Transverse colon (tissue), 4 donors: Measurements from ENCODE around the gene PHETA2. TPM values are rescaled to one million over a fixed set of nuclear protein-coding genes. Genes with fewer than 3 reads are reported as not detected.

Experiments used
- DNase-seq: peaks from one replicate; pipeline ENCODE4 v3.0.0-alpha.2; 2019
- H3K27ac ChIP-seq, 4 donors: fragments of 200-600 bp; sonication (generic); 2 replicates each; pipeline ENCODE4 v1.5.1; 2016 to 2018; ENCODE audit warnings: inconsistent platforms in 4 of 4
- H3K27me3 ChIP-seq: fragments of 200-600 bp; sonication (generic); 2 replicates; pipeline ENCODE4 v1.5.1; 2017; ENCODE audit warnings: inconsistent platforms
- H3K36me3 ChIP-seq, 4 donors: fragments of 200-600 bp; sonication (generic); 2 replicates each; pipeline ENCODE4 v1.5.1; 2017 to 2019; ENCODE audit warnings: inconsistent platforms in 4 of 4
- H3K4me1 ChIP-seq, 4 donors: fragments of 200-600 bp; sonication (generic); 2 replicates each; pipeline ENCODE4 v1.5.1; 2017 to 2020; ENCODE audit warnings: inconsistent platforms in 4 of 4
- H3K4me3 ChIP-seq, 4 donors: fragments of 200-600 bp; sonication (generic); 1 replicate in 1 of 4; 2 replicates in 3 of 4; pipeline versions ENCODE4 v1.5.1 to v1.6.1; 2017 to 2019; ENCODE audit warnings: inconsistent platforms in 4 of 4
- H3K9me3 ChIP-seq, 2 donors: fragments of 200-600 bp; sonication (generic); 2 replicates each; pipeline ENCODE4 v1.5.1; 2017 to 2019; ENCODE audit warnings: inconsistent platforms in 2 of 2
- CTCF ChIP-seq, 5 experiments: fragments of 200-600 bp in 3 of 5; fragments of 450-650 bp in 2 of 5; sonication (generic) in 3 of 5; IDR thresholded peaks; 1 replicate in 2 of 5; 2 replicates in 3 of 5; pipeline ENCODE4 v1.5.1; 2016 to 2017; ENCODE audit warnings: antibody characterized with exemption in 5 of 5, inconsistent platforms in 3 of 5, mild to moderate bottlenecking in 2 of 5, moderate library complexity in 1 of 5
- EP300 ChIP-seq: sonication (generic); formaldehyde crosslinking; IDR thresholded peaks from one replicate; pipeline ENCODE4 v1.6.1; 2017; ENCODE audit warnings: antibody characterized with exemption, low read depth
- POLR2A ChIP-seq: fragments of 450-650 bp; IDR thresholded peaks from one replicate; pipeline ENCODE4 v1.6.1; 2016; ENCODE audit warnings: antibody characterized with exemption, mild to moderate bottlenecking, moderate library complexity
- POLR2AphosphoS5 ChIP-seq, 3 donors: sonication (generic); formaldehyde crosslinking; IDR thresholded peaks; one replicate each; pipeline ENCODE4 v1.6.1; 2016; ENCODE audit warnings: antibody characterized with exemption in 3 of 3
- WGBS, 2 donors: methylation state at CpG; one replicate each; pipeline ENCODE4 v1.1.5; 2018; ENCODE audit warnings: low coverage in 1 of 2; 5-methylcytosine and 5-hydroxymethylcytosine counted together
- in situ Hi-C, 4 donors: fragments of 200-750 bp; cut with MboI; loops; one replicate each; pipeline versions ENCODE4 v1.15.0 to v1.15.1; 2017; ENCODE audit warnings: low sequenced_read_pairs in 3 of 4, low pct_ligation_motif_present in 1 of 4, low pct_unique_long_range_greater_than_20kb in 1 of 4
- intact Hi-C: fragments of 100-400 bp; cut with DNase I; formaldehyde crosslinking; loops from one replicate; pipeline ENCODE4 v1.15.1; 2023; ENCODE audit warnings: low total_unique reads
- total RNA-seq, 4 donors: library from RNA; depleted of rRNA; stranded (reverse); fragments of >200 nt; gene quantifications; one replicate each; pipeline ENCODE4 v1.1.0, GENCODE V29; 2016

Gene PHETA2
- total RNA-seq, 4 donors from 2014 or later, result 6.4 to 17.6 (median 12.7) TPM

DNA sequence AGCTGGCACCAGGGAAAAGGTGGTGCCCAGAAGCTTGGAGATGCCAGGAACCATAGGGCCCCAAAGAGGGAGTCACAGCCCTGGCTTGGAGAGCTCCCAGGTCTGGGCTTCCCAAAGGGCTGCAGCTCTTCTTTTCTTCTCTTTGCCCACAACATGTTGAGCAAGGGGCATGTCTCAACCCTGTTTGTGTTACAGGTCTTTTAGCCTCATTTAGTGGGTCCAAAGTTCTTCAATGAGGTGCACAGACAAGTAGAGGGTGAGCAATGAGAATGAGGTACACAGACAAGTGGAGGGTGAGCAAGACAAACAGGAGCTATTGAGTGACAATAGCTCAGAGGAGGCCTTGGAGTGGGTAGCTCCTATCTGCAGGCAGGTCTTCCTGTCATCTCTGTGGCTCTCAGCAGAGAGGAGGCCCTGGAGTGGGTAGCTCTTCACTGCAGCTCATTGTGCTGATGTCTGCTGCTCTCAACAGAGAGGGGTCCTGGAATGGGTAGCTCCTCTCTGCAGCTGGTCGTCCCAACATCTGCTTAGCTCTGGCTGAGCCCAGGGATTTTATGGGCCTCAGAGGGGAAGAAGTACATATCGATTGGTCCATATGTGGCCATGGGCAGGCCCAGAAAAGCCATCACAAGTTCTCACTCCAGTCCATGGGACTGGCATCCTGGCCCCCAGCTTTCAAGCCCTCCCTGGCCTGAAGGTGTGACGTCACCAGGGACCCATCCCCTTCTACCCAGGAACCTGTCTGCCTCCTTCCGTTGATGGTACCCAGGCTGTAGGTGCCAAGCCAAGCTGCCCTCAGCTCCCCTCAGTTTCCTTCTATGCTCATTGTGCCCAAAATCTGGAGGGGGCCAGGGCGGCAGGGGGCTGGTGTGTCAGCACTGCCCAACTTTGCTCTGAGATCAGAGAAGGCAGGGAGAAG lies 40.5 kb upstream of the PHETA2 start:
- intact Hi-C loops, result no loop called here
- Histone ChIP-seq H3K27ac (no peak overlapping the region), H3K36me3 (no peaks in the 10 kb centered on the region), H3K9me3 (no peaks in the 10 kb centered on the region), H3K4me1 (no peaks in the 10 kb centered on the region), H3K27me3 (no peaks in the 10 kb centered on the region), H3K4me3 (no peak overlapping the region)
- no peak for DNase-seq
- WGBS, 2 donors, result 93% methylated on average over 5 of the region's 5 CpGs; no CpG with 5 or more reads in 1 of the 2 donors
- in situ Hi-C loops, result no loop called here
- no peak for TF ChIP-seq POLR2AphosphoS5 (IDR thresholded peaks at IDR 0.05)
- no peak for TF ChIP-seq EP300
- no peak for TF ChIP-seq POLR2A
- TF ChIP-seq CTCF (IDR thresholded peaks at IDR 0.05), result no peak

GRCh38 chr22:42035256-42035655 lies 38.8 kb upstream of the PHETA2 start:
- Histone ChIP-seq H3K4me3 (no peak overlapping the region), H3K27ac (no peak overlapping the region), H3K9me3 (no peaks in the 10 kb centered on the region), H3K4me1 (no peaks in the 10 kb centered on the region), H3K36me3 (no peaks in the 10 kb centered on the region), H3K27me3 (no peaks in the 10 kb centered on the region)
- in situ Hi-C loops (no loop called here), intact Hi-C loops (no loop called here)
- WGBS, 2 donors, result 81 to 100% methylated on average over 1 to 7 of the region's 8 CpGs
- TF ChIP-seq EP300 (no peak), CTCF (IDR thresholded peaks at IDR 0.05) (no peak), POLR2AphosphoS5 (IDR thresholded peaks at IDR 0.05) (no peak)
- no peak for DNase-seq

- no peak overlapping the region for H3K4me3 ChIP-seq
- H3K36me3 ChIP-seq, result no peaks in the 10 kb centered on the region
- no peak overlapping the region for H3K27ac ChIP-seq
- peaks cover 9 to 11% of the 10 kb centered on the region in 2 donors for H3K9me3 ChIP-seq
- no peaks in the 10 kb centered on the region for H3K4me1 ChIP-seq
- DNase-seq, result no peak
- H3K27me3 ChIP-seq, result no peaks in the 10 kb centered on the region
- intact Hi-C loops (no loop called here), in situ Hi-C loops (no loop called here)
- WGBS, 2 donors, result 97 to 98% methylated on average over 5 of the region's 5 CpGs
- TF ChIP-seq POLR2A (no peak), EP300 (no peak), POLR2AphosphoS5 (IDR thresholded peaks at IDR 0.05) (no peak), CTCF (IDR thresholded peaks at IDR 0.05) (no peak)
Observed at GRCh38 chr22:42039271-42039670, 34.8 kb upstream of the PHETA2 start.

- H3K36me3 ChIP-seq, result no peaks in the 10 kb centered on the region
- no peak for TF ChIP-seq CTCF (IDR thresholded peaks at IDR 0.05)
- no peaks in the 10 kb centered on the region for H3K27me3 ChIP-seq
- H3K27ac ChIP-seq, result no peak overlapping the region
- no peak overlapping the region for H3K4me3 ChIP-seq
- intact Hi-C loops, result no loop called here
- in situ Hi-C loops, result no loop called here
- no peaks in the 10 kb centered on the region for H3K4me1 ChIP-seq
- H3K9me3 ChIP-seq, result peaks cover 9 to 11% of the 10 kb centered on the region in 2 donors
- no peak for DNase-seq
Observed at GRCh38 chr22:42041784-42042183, 32.3 kb upstream of the PHETA2 start.
